Ramos (cell line): ENCODE results near the gene TENM4.

Experiments
- in situ Hi-C: fragments of 300-500 bp; cut with MboI; formaldehyde crosslinking; loops from one replicate; pipeline ENCODE4 v1.14.3; 2022; ENCODE audit warnings: low sequenced_read_pairs; ENCODE audit not compliant: unreplicated experiment

TENM4 gene

GRCh38 chr11:79155237-79155636, 285.6 kb downstream of the TENM4 start:
- in situ Hi-C loops = no loop called here

DNA sequence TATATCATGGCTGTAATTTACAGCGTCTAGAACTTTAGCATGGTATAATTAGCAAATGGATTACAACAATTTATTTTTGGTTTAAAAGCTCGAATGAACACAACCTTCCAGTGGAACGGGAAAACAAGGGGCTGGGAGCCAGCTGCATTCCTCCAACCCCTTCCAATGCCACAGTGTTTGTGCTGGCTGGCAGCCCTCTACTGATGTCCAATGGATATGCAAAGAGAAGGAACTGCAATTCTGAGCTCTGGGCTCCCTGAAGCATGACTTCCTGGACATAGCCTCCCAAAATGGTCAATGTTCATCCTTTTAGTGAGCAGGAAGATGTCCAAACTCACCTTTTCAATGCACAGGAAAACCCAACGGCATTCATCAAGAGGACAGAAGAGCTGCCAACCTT, 288.3 kb downstream of the TENM4 start:
- in situ Hi-C loops = no loop called here

GRCh38 chr11:79151396-79151795, 289.4 kb downstream of the TENM4 start:
- in situ Hi-C loops = no loop called here

DNA sequence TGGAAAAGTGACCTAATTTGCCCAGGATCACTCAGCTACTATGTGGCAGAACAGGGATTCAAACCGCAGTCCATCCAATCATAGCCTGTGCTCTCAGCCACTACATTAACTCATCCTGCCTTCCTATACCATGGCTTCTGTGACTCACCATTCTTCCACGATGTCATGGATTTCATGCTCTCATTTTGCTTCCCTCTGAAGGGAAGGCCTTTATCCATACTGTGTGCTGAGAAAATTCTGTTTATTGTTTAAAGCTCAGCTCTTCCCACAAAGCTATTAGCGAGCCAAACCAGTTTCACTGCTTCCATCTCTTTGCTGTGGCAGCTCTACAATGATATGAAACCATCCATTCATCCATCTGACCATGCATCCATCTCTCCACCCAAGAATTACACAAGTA, 289.9 kb downstream of the TENM4 start:
- in situ Hi-C loops = no loop called here

DNA sequence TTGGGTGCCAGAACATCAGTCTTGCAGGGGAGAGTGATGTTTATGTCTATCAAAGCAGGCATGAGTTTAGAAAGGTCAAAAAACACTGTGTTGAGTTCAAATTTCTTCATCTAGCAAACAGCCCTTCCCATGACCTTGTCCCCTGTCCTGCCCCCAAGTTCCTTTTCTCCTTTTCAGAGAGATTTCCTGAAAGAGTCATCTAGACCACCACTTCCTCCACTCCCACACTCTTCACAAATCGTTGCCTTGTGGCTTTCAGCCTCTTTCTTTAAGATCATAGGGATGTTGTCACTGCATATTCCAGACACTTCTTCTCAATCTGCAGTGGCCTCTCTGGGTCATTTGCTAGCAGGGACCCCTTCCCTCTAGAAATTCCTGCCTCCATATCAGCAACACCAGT, 290.5 kb downstream of the TENM4 start:
- in situ Hi-C loops = no loop called here

DNA sequence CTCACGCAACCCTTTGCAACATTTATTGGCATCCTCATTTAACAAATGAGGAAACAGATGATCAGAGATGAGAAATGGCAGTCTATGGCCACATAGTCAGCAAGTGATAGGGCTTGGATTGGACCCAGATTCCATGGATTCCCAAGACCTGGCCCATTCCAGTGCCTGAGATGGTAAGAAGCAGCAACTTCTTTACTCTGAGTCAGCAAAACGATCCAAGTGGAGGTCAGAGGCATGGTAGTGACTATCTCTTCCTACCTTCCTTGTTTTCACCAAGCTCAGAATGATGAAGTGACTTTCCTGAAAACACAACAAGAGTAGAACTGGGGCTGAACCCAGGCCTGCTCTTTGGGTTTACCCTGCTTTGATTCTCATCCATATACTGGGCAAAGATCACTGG, 293.1 kb downstream of the TENM4 start:
- in situ Hi-C loops = no loop called here

GRCh38 chr11:79147011-79147410, 293.8 kb downstream of the TENM4 start:
- in situ Hi-C loops = no loop called here

- in situ Hi-C loops = no loop called here
Observed at GRCh38 chr11:79139900-79140299, 300.9 kb downstream of the TENM4 start.

DNA sequence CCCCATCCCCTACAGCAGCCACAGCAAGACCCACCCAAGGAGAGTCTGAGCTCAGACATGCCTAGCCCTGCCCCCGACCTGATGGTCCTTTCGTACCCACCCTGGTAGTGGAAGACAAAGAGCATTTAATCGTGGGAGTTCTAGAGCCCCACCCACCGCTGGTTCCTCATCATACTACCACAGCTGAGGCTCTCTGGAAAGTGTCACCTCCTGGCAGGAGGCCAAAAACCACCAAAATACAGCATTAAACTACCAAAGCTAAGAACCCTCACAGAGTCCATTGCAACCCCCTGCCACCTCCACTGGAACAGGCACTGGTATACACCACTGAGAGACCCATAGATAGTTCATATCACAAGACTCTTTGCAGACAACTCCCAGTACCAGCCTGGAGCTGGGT, 311.1 kb downstream of the TENM4 start:
- in situ Hi-C loops = no loop called here

DNA sequence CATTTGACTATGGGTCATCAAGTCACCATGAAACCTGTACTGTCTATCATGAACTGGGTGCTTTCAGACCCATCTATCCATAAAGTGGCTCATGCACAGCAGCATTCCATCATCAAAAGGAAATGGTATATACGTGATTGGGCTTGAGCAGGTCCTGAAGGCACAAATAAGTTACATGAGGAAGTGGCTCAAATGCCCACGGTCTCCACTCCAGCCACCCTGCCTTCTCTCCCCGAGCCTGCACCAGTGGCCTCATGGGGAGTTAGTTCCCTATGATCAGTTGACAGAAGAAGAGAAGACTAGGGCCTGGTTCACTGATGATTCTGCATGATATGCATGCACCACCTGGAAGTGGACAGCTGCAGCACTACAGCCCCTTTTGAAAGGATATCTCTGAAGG, 312.5 kb downstream of the TENM4 start:
- in situ Hi-C loops = no loop called here

DNA sequence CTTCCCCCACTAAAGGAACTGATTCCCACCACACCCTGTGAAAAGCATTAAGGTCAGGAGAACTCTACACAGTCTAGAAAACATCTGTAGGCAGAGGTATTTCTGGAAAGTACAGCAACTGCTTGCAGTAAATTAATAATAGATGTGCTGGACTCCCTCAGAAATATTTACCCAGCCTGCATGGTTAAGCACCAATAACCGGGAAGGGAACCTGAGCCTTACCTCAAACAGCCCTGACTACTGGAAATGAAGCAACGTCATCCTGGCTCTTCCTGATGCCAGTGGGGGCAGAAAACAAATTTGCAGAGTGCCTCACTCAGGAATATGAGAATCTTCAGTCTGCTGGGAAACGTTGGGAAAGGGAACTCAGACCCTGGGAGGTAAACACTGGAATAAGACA, 318.1 kb downstream of the TENM4 start:
- in situ Hi-C loops = no loop called here

DNA sequence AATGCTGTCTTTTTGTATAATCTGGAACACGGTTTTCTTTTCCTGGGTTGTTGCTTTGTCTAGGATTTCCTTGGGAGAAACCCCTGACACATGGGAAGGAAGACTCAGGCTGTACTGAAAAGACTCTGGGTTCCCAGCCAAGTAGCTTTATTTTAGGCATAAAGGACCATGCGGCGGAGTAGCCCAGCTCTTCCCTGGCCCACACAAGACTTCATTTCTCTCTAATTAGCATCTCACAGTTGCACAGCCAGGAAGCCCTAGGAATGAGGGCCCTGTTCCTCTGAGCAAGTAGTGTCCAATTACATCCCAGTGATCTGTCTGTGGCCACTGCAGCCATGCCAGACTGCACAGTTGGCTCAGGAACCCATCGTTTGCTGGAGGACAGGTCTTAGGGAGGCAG, 319.5 kb downstream of the TENM4 start:
- in situ Hi-C loops = no loop called here

DNA sequence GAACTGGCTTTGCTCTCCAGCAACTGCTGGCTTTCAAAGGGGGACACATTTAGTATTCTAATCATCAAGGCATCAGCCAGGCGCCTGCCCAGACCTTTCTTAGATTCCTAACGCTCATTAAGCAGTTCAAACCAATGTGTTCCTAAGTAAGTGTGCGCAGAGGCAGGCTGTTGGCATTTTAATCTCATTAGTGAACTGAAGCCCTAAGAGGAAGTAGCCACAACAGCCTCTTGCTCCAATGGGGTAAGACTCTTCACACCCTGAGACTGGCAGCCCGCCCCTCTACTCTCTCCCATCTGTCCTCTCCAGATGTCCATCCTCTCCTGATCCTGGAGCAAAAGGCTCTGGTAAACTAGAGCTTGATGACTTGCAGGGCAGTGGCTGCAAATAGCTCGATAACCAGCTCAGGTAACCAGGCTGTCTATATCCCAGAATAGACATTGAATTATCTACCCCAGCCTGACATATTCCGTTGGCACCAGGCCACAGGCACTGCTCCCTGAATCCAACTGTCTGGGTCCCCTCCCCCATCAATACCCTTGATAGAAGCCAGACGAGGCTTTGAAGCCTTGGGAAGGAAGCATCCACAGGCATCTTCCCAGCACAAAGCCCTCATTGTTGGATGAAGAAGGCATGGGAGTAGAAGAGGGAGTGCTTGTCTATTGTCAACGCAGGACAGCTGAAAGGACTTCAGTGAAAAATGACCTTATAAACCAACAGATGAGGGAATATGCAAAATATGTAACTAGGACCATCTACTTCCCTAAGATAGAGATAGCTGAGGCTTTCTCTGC, 321.1 kb downstream of the TENM4 start:
- in situ Hi-C loops = no loop called here

DNA sequence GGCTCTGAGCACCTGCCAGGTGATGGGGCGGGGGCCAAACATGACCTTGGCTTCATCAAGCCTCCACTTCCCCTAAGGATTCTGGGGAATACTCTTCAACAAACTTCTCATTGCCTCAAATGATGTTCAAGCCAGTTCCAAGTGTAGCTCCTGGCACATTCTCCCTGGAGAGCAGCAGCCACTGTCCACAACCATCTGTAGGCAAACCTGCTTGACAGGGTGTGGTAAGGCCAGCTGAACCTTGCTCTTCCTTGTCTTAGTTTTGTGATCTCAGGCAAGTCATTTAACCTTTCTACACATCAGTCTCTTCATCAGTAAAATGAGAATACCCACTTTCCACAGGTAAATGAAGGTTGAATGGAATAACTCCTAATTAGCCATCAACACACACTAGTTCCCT, 323.3 kb downstream of the TENM4 start:
- in situ Hi-C loops = no loop called here

- in situ Hi-C loops = no loop called here
Observed at GRCh38 chr11:79116600-79116999, 324.2 kb downstream of the TENM4 start.

- in situ Hi-C loops = no loop called here
Observed at GRCh38 chr11:79113054-79113690, 327.7 kb downstream of the TENM4 start.

- in situ Hi-C loops = no loop called here
Observed at GRCh38 chr11:79110796-79111195, 330.0 kb downstream of the TENM4 start.

GRCh38 chr11:79110321-79110720, 330.5 kb downstream of the TENM4 start:
- in situ Hi-C loops = no loop called here

DNA sequence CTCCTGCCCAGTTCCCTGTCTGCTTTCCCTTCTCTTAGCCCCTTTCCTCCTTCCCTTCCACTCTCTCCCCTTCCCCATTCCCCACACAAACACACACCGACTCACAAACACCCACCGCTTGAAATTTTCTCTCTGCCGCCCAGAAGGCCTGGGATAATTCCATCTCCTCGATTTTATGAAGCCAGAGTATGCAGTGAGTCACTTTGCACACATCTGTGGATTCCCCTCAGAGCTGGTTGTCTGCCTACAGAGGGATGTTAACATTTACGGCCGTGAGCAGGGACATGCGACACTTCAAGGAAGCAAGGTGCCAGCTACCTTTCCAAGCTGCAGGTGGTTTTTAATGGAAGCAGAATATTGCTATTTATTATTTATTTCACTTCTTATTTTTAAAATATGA, 332.0 kb downstream of the TENM4 start:
- in situ Hi-C loops = no loop called here

DNA sequence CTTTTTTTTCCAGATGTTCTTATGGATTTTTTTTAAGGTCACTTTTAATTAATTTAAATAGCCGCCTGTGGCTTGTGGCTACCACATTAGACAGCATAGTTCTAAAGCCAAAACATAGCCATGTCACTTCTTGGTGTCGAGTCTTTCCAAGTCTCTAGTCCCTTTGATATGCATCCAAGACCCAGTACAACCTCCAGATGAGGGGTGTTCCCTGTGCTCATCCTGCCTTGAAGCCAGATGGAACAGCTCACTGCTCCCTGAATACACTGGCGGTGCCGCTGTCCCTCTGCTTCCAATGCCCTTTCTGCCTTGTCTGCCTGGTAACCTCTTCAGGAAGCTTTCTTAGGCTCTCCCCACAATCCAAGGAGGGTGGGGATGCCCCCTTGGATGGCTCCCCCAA, 338.0 kb downstream of the TENM4 start:
- in situ Hi-C loops = no loop called here

DNA sequence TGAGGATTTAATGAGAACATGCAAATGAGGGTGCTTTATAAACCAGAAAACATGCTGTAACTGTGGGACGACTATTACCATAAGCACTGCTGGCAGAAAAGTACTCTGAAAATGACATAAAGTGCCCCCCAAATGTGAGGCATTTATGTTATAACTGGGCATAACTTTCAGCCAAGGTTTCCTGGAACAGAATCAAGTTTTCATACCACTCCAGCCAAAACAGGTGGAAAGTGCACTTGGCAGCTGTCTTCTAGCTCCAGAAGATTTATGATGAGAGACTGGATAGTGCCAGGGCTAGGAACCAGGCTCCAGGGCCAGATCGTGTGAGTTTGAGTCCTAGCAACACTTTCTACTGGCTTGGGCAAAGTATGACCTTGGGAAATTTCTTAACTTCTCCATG, 339.2 kb downstream of the TENM4 start:
- in situ Hi-C loops = no loop called here
